ENCODE data around the gene NTRK3.

The NTRK3 gene

DNA sequence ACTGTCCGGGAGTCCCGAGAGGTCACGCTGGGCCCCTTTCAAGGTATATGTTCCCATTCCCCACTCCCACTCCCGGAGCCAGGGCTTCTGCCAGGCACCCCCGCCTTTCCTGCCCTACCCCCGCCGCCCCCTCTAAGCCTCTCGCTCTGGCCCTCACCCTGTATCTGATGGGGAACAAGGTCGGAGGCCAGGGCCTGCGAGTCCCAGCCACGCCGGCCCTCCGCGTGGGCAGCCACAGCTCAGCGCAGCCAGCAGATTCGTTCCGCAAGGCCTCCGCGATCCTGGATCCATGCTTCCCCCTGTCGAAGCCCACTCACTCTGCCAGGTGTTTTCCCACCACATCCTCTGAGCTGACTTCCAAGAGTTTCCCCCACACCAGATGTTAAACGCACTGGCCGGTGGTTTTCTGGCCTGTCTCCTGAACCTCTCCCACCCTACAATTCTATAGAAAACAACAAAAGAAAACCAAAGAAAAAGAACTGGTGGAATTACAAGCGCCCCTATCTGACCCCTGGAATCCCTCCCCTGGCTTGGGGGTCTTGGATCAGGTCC is 303.7 kb downstream of the NTRK3 start:
- DNase-seq (ENCODE audit: extremely low read depth in 1 of 2, low read depth in 1 of 2), result no peak

DNA sequence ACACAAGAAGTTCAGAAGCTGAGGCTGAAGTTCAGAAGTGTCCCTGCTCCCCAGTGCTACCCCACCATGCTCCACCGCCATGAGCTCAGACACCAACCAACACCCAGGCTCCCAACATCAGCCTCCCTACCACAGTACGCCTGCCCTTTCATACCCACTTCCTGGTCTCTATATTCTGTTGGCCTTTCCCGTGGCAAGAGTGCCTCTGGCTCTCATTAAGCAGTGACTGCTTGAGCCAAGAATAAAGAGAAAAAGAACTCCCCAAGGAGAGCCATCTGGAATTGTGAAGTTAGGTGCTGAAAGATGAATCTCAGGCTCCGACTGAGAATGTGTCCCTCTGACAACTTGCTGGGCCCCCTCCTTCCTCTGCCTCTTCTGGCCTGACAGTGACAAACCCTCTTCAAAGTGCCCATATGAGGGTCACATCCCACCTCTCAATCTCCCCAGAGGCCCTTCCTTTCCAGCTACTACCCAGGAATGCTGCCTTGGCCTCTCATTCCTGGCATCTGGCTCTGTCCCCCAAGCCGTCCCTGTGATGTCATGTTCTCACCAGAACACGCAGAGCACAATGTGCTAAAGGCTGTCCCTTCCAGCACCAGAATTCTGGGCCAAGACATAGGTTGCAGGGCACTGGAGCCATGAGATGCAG is 306.8 kb downstream of the NTRK3 start:
- DNase-seq (ENCODE audit: extremely low read depth in 1 of 2, low read depth in 1 of 2), result no peak

- DNase-seq (ENCODE audit: extremely low read depth in 1 of 2, low read depth in 1 of 2), result no peak
Measured at GRCh38 chr15:87949151-87949574, 307.4 kb downstream of the NTRK3 start.

DNA sequence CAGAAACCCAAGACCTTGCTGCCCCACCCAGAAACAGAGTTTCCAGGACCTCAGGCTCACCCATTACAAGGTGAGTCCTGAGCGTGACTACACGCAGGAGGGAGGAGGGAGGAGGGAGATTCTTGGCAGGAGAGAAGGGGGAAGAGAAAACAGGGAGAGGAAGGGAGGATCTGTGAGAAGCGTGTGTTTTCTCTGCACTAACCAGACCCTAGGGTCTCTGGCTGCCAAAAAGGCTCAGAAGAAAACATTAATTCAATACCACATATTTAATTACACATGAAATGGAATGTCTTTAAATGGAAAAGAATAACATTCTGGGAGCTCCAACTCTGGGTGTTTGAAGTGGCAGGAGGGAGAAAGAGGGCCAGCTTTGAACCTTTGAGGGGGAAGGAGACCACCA is 309.0 kb downstream of the NTRK3 start:
- DNase-seq (ENCODE audit: extremely low read depth in 1 of 2, low read depth in 1 of 2), result no peak

- no peak for DNase-seq (ENCODE audit: extremely low read depth in 1 of 2, low read depth in 1 of 2)
Measured at GRCh38 chr15:87945246-87945645, 311.3 kb downstream of the NTRK3 start.

DNA sequence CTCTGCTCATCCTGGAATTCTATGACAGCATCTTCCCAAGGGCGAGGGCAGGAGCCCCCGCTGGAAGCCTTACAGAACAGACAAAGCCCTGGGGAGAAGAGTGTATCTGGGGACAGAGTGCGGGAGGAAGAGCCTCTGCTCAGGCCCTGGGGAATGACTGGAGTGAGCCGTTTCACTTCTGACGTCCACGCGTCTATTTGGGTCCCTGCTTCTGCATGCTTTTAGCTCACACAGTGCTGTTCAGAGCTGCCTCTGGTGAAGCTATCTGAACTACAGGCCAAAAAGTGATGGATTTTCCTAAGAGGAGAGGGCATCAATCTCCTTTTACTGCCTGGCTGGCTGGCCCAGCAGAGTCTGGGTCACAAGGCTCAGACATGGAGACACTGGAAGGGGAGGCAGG is 311.8 kb downstream of the NTRK3 start:
- no peak for DNase-seq (ENCODE audit: extremely low read depth in 1 of 2, low read depth in 1 of 2)

GRCh38 chr15:87944050-87944449 is 312.5 kb downstream of the NTRK3 start:
- DNase-seq (ENCODE audit: extremely low read depth in 1 of 2, low read depth in 1 of 2), result no peak

GRCh38 chr15:87943626-87944025 is 312.9 kb downstream of the NTRK3 start:
- DNase-seq (ENCODE audit: extremely low read depth in 1 of 2, low read depth in 1 of 2), result no peak

DNA sequence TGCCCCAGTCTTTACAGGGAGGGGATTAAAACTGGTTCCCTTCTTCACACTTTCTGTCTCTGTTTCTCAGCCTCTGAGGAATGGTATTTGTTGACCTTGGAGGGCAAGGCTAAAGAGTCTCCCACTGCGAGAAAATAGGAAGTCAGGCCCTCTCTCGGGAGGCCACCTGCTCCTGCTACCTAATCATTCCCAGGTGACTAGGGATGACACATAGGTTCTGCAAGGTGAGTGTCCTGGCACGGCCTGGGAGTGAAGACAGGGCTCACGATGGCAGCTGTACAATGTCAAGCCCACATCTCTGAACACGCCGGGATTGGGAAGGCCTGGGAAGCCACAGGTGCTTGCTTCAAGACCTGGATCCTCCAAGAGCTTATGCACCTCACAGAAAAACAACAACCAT is 314.2 kb downstream of the NTRK3 start:
- no peak for DNase-seq (ENCODE audit: extremely low read depth in 1 of 2, low read depth in 1 of 2)

DNA sequence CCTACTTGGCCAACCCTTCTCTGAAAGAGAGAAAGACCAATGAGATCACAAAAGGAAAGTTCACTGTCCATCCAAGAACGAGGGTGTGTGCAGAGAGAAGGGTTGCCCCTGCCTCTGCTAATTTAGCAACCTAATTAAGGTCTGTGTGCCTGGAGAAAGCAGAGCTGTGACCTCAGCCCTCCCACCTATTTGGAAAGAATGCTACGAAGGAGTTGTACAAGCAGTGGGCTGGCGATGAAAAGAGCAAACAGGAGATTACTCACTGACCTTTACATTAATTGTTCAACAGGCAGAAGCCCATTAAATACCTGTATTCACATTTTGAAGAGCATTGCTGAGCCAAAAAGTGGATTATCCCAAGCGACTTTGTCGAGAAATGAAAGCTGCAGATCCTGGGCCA is 314.9 kb downstream of the NTRK3 start:
- no peak for DNase-seq (ENCODE audit: extremely low read depth in 1 of 2, low read depth in 1 of 2)

GRCh38 chr15:87940768-87941167 is 315.8 kb downstream of the NTRK3 start:
- DNase-seq (ENCODE audit: extremely low read depth in 1 of 2, low read depth in 1 of 2), result no peak

DNA sequence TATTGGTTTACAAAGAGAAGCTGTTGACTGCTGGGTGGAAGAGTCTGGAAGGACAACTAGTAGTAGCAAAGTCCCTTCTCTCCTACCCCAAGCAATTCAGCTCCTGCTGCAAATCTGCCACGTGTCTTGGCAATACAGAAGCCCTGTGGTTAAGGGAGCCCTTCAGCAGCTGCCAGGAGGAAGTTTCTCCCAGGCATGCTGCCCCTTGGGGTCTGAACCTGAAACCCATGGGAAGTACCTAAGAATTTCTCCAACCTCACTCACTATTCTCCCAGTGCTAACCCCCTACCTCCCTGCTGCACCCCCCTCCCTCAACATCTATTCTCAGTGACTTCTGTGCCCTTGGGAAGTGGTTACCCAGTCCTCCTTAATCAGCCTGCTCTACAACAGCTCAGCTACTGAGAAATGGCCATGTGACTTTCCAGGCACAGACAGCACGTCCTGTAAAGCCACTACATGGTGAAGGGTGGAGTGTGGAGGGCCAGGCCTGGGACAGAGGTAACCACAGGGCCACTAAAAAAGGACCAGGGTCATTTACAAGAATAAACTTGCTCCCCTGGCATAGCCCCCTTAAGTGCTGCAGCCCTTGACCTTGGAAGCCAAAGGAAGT is 316.6 kb downstream of the NTRK3 start:
- no peak for DNase-seq (ENCODE audit: extremely low read depth in 1 of 2, low read depth in 1 of 2)

DNA sequence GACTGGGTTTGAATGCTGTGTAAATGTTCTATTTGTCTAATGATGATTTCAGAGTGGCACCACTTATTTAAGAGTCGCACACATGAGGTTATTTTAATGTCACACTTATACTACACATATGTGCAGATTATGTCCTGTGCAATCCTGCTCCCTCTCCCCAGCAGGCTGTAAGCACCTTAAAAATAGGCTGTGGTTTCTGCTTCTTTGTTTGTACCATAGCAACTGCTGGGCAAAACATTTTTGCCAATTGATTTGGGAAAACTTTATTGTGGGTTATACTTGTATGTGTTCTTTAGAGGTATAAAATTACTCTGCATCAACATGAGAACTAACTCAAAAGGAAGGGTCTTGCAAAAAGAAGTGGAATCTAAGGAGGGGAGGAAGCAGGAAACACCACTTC is 318.5 kb downstream of the NTRK3 start:
- no peak for DNase-seq (ENCODE audit: extremely low read depth in 1 of 2, low read depth in 1 of 2)

GRCh38 chr15:87935583-87935982 is 321.0 kb downstream of the NTRK3 start:
- no peak for DNase-seq (ENCODE audit: extremely low read depth in 1 of 2, low read depth in 1 of 2)

DNA sequence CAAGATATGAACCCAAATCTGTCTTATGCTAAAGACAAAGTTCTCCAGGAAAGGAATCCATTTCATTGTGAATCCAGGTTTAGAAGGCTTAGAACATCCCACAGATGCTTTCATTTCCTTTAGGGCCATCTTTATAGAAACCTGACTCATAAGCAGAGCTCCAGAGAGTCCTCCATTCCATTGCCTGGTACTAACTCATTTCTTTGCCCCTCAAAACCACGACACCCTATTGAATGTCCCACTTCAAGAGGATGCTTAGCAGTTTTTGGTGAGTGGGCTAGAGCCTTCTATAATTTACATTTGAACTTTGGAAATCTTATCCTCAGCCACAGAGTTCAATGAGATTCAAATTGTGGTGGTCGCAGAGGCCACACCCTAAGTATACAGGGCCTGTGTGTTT is 325.0 kb downstream of the NTRK3 start:
- DNase-seq (ENCODE audit: extremely low read depth in 1 of 2, low read depth in 1 of 2), result no peak

DNA sequence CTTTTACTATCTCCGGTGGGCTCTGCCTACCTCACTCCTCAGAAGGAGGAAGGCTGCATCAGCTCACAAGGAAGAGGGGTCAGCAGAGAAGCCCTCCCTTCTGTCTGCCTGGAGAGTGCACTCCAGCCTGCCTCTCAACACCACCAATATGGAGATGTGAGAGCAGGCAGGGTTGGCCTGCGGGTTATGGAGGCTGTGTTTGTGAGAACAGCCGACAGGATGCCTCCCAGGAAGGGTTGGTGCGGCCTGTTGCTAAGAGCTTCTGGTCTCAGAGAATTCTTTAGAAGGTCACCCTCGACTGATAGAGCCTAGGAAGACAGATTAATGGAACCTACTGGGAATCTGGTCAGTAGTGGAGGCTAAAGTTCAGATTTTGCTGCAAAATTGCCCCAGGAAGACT is 326.1 kb downstream of the NTRK3 start:
- DNase-seq (ENCODE audit: extremely low read depth in 1 of 2, low read depth in 1 of 2), result no peak

GRCh38 chr15:87929841-87930240 is 326.7 kb downstream of the NTRK3 start:
- DNase-seq (ENCODE audit: extremely low read depth in 1 of 2, low read depth in 1 of 2), result no peak

- no peak for DNase-seq (ENCODE audit: extremely low read depth in 1 of 2, low read depth in 1 of 2)
Measured at GRCh38 chr15:87924433-87924832, 332.1 kb downstream of the NTRK3 start.

DNA sequence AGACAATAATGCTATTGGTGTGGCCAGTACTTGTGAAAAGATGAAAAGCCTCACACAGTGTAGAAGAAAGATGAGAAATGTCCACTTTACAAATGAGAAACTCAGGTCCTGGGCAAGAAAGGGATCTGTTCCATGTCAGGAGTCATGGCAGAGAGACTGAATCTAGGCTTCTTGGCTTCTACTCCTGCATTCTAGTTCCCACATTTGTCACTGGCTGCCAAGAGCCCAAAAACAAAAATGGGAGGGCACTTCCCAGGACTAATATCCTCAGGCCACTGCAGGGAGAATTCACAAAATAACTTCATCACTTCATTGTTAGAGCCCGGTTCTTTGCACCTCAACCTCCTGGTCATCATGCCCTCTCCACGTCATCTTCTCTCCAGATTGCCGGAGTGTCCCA is 337.5 kb downstream of the NTRK3 start:
- DNase-seq (ENCODE audit: extremely low read depth in 1 of 2, low read depth in 1 of 2), result no peak

- no peak for DNase-seq (ENCODE audit: extremely low read depth in 1 of 2, low read depth in 1 of 2)
Measured at GRCh38 chr15:87917480-87917879, 339.1 kb downstream of the NTRK3 start.

DNA sequence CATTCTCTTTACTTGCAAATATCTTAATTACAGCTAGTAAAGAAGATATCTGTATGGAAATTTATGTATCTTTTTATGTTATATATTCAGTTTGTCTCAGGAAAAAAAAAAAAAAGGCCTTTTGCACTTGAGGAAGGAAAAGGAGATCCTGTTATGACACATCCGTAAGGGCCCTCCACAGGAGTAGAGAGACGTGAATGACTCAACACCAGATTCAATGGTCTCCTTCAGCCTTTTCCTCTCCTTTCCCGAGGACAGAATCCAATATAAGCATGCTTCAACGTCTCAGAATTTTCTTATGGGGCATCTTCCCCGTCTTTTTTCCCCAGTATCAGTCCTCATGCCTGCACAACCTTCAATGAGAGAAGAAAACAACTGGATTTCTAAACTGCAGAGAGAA is 340.3 kb downstream of the NTRK3 start:
- DNase-seq (ENCODE audit: extremely low read depth in 1 of 2, low read depth in 1 of 2), result no peak

DNA sequence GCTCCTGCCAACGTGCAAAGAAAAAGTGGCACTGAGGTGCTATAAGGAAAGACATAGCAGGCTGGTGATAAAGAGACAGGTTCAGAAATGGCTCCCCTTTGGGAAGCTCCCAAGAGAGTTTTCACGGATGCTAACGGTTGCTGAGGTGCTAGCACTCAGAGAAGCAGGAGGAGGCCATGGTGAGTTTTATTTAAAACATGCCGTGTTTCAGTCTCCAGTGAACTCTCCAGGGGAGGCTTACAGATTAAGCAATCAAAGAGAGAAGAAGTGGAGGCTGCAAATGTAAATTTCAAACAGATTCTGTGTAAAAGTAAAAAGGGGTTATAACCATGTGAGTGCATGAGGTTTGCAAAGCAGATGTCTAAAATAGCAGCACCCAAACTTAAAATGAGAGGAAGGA is 346.2 kb downstream of the NTRK3 start:
- no peak for DNase-seq (ENCODE audit: extremely low read depth in 1 of 2, low read depth in 1 of 2)

Data from stimulated activated CD8-positive, alpha-beta memory T cell treated with anti-CD3 and anti-CD28 coated beads, Interleukin-7, amount 100 ng/mL, for 48 hours (primary cell).